Endothelial cell of umbilical vein (primary cell): ENCODE measurements around the gene ZNF326. TPM values are rescaled to one million over a fixed set of nuclear protein-coding genes. Genes with fewer than 3 reads are reported as not detected.

ENCODE experiments used
- BruUV-seq: library from RNA; stranded (reverse); fragments of 400-500 nt; replicated peaks from 2 replicates; lab custom pipeline; 2021; lab: Mats Ljungman, UMichigan
- CTCF ChIA-PET: fragments of 300-600, 350-600 bp; sonication (Branson Sonifier 250); formaldehyde crosslinking; loops from one replicate; lab custom pipeline; 2021; ENCODE audit warnings: antibody characterized with exemption, inconsistent platforms; lab: Charles Lee
- POLR2A ChIA-PET: fragments of 300-600, 350-600 bp; sonication (Branson Sonifier 250); formaldehyde crosslinking; loops from one replicate; lab custom pipeline; 2021; ENCODE audit warnings: antibody characterized with exemption, inconsistent platforms; lab: Charles Lee
- DNase-seq: peaks from one replicate; pipeline ENCODE4 v3.0.0-alpha.2; 2011; ENCODE audit warnings: low read depth, low spot score
- FAIRE-seq: peaks from 2 replicates; lab custom pipeline; 2011; peaks lifted over from hg19 to GRCh38; lab: Jason Lieb, UNC
- H2AFZ ChIP-seq: 2 replicates; pipeline ENCODE4 v1.6.0; 2012; ENCODE audit warnings: low read depth, low read length, control low read depth, inconsistent platforms
- H3K27ac ChIP-seq: 2 replicates; pipeline ENCODE4 v1.5.1; 2011; ENCODE audit warnings: low read depth, mild to moderate bottlenecking, control low read depth, low read length, moderate library complexity; ENCODE audit not compliant: insufficient read depth
- H3K27me3 ChIP-seq, 2 experiments: 2 replicates each; pipeline versions ENCODE4 v1.6.0 to v1.6.1; 2011; ENCODE audit warnings: low read length in 2 of 2, mixed read lengths in 1 of 2; ENCODE audit not compliant: control insufficient read depth in 2 of 2, insufficient read depth in 2 of 2
- H3K36me3 ChIP-seq, 2 experiments: 2 replicates in 1 of 2; 3 replicates in 1 of 2; pipeline ENCODE4 v1.5.1; 2011; ENCODE audit warnings: low read length in 2 of 2, mild to moderate bottlenecking in 1 of 2, moderate library complexity in 1 of 2; ENCODE audit not compliant: control insufficient read depth in 2 of 2, insufficient read depth in 2 of 2; ENCODE audit errors: extremely low read depth in 1 of 2
- H3K4me1 ChIP-seq: 3 replicates; pipeline ENCODE4 v1.5.1; 2011; ENCODE audit warnings: mild to moderate bottlenecking, low read length; ENCODE audit not compliant: control insufficient read depth, insufficient read depth; ENCODE audit errors: extremely low read depth
- H3K4me2 ChIP-seq: 2 replicates; pipeline ENCODE4 v1.6.1; 2011; ENCODE audit warnings: low read length, control low read depth, mixed read lengths; ENCODE audit not compliant: insufficient read depth
- H3K4me3 ChIP-seq, 3 experiments: fragments of 200-600 bp in 1 of 3; sonication (generic), shearing (Covaris generic) in 1 of 3; replicated peaks in 1 of 3; 2 replicates each; pipeline ENCODE4 v1.5.1; 2011 to 2016; ENCODE audit warnings: control low read depth in 3 of 3, low read length in 3 of 3, mild to moderate bottlenecking in 2 of 3, inconsistent platforms in 1 of 3, low read depth in 1 of 3, moderate library complexity in 1 of 3; ENCODE audit not compliant: insufficient read depth in 1 of 3
- H3K79me2 ChIP-seq: 2 replicates; pipeline ENCODE4 v1.6.0; 2012; ENCODE audit warnings: low read length, inconsistent platforms; ENCODE audit not compliant: control insufficient read depth, insufficient read depth
- H3K9ac ChIP-seq: replicated peaks from 2 replicates; pipeline ENCODE3; 2011; ENCODE audit warnings: low read length, control low read depth; ENCODE audit not compliant: insufficient read depth; ENCODE audit errors: extremely low read depth
- H3K9me1 ChIP-seq: replicated peaks from 3 replicates; pipeline ENCODE4 v1.6.0; 2011; ENCODE audit warnings: mild to moderate bottlenecking, low read length; ENCODE audit not compliant: control insufficient read depth, insufficient read depth; ENCODE audit errors: extremely low read depth
- H3K9me3 ChIP-seq: replicated peaks from 2 replicates; pipeline ENCODE4 v1.5.1; 2012; ENCODE audit warnings: low read length, inconsistent platforms; ENCODE audit not compliant: control insufficient read depth, insufficient read depth
- H4K20me1 ChIP-seq: replicated peaks from 2 replicates; pipeline ENCODE3; 2011; ENCODE audit warnings: mild to moderate bottlenecking, low read length; ENCODE audit not compliant: control insufficient read depth, insufficient read depth; ENCODE audit errors: extremely low read depth
- EZH2 ChIP-seq: IDR thresholded peaks from 2 replicates; pipeline ENCODE4 v1.6.1; 2012; ENCODE audit warnings: borderline replicate concordance, low read depth, mild to moderate bottlenecking, moderate library complexity, low read length, inconsistent platforms; ENCODE audit not compliant: severe bottlenecking
- FOS ChIP-seq: IDR thresholded peaks from 2 replicates; pipeline ENCODE4 v1.6.1; 2011; ENCODE audit warnings: mild to moderate bottlenecking, low read length, moderate library complexity, borderline replicate concordance; ENCODE audit not compliant: insufficient read depth
- GATA2 ChIP-seq: IDR thresholded peaks from 2 replicates; pipeline ENCODE4 v1.7.0; 2011; ENCODE audit warnings: low read depth, mild to moderate bottlenecking, moderate library complexity, mixed read lengths, low read length; ENCODE audit not compliant: insufficient read length, insufficient read depth
- JUN ChIP-seq: IDR thresholded peaks from 2 replicates; pipeline ENCODE4 v1.6.1; 2011; ENCODE audit warnings: borderline replicate concordance, low read depth; ENCODE audit not compliant: insufficient read length, insufficient read depth
- MYC ChIP-seq: IDR thresholded peaks from one replicate; pipeline ENCODE4 v1.6.1; 2011; ENCODE audit warnings: mild to moderate bottlenecking, low read depth, low read length
- POLR2A ChIP-seq: IDR thresholded peaks from 2 replicates; pipeline ENCODE4 v1.6.1; 2012; ENCODE audit warnings: low read depth, mild to moderate bottlenecking, control low read depth, low read length
- POLR2AphosphoS5 ChIP-seq: IDR thresholded peaks from 2 replicates; pipeline ENCODE4 v1.6.1; 2012; ENCODE audit warnings: low read depth, mild to moderate bottlenecking, control low read depth, low read length, moderate library complexity; ENCODE audit not compliant: insufficient read depth
- dilution Hi-C: fragments of 300-500 bp; cut with MboI; formaldehyde crosslinking; loops from one replicate; pipeline ENCODE4 v1.15.0; 2019; ENCODE audit warnings: low sequenced_read_pairs; ENCODE audit not compliant: extremely low pct_ligation_motif_present
- intact Hi-C: fragments of 100-400 bp; cut with micrococcal nuclease; formaldehyde crosslinking; loops from one replicate; pipeline ENCODE4 v1.10.0; 2022
- polyA plus RNA-seq, 4 experiments: library from polyadenylated mRNA; depleted of rRNA in 3 of 4; stranded (reverse) in 3 of 4; unstranded in 1 of 4; fragments of >200 nt; gene quantifications; 2 replicates each; pipeline versions ENCODE4 v1.2.1 to v1.2.3, GENCODE V29; 2011 to 2012; ENCODE audit warnings: missing spikeins in 1 of 4
- total RNA-seq: library from RNA; stranded (reverse); gene quantifications from 2 replicates; pipeline ENCODE4 v1.2.3, GENCODE V29; 2021
- TF ChIP-seq, protein P1 (sequence below), 2 donors: IDR thresholded peaks; 1 replicate in 1 of 2; 2 replicates in 1 of 2; pipeline ENCODE4 v1.5.1; 2011; ENCODE audit warnings: low read length in 2 of 2, mild to moderate bottlenecking in 2 of 2, moderate library complexity in 2 of 2, control low read depth in 1 of 2, inconsistent platforms in 1 of 2, low read depth in 1 of 2; ENCODE audit not compliant: insufficient read depth in 1 of 2; ENCODE audit errors: extremely low read depth in 1 of 2
- TF ChIP-seq, protein P2 (sequence below): IDR thresholded peaks from 2 replicates; pipeline ENCODE4 v1.6.1; 2011; ENCODE audit not compliant: insufficient read depth, insufficient read length

Gene ZNF326
- total and polyA plus RNA-seq, 2 donors (not counting 3 experiments of a cell fraction or from before 2014, with no cell fraction given) = 13.1 to 29.9 TPM

DNA sequence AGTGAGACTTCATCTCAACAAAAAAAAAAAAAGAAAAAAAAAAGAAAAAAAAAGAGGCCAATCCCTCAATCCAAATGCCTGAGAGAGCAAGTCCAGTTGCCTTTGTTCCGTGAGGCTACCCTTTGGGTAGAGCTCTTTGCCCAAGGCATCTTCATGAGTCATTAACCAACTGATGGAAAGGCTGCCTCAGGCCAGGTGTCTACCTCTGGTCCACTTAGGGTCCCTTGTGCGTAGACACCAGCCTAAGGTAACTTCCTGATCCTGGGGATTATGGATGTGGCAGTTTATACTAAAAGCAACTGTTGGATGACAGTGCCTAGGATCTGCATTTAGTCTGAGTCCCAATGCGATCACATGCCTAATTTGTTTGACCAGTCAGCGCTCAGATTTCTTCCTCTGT lies 20.7 kb upstream of the ZNF326 start:
- CTCF ChIA-PET = interaction anchor here (2.4 kb wide), 1 partner anchor 131 kb away, joined by 11 read pairs; no protein-coding TSS in a partner anchor
- no peak for FAIRE-seq
- H3K36me3 ChIP-seq = no peaks in the 10 kb centered on the region
- no TSS peak for BruUV-seq
- no peak for DNase-seq
- no peak overlapping the region for H2AFZ ChIP-seq
- no peaks in the 10 kb centered on the region for H3K9me3 ChIP-seq
- no peaks in the 10 kb centered on the region for H3K27me3 ChIP-seq
- H4K20me1 ChIP-seq = no peaks in the 10 kb centered on the region
- TF ChIP-seq GATA2 (no peak), POLR2AphosphoS5 (no peak), POLR2A (no peak), FOS (no peak), MYC (no peak), EZH2 (no peak), JUN (no peak)
- TF ChIP-seq, protein P1, sequence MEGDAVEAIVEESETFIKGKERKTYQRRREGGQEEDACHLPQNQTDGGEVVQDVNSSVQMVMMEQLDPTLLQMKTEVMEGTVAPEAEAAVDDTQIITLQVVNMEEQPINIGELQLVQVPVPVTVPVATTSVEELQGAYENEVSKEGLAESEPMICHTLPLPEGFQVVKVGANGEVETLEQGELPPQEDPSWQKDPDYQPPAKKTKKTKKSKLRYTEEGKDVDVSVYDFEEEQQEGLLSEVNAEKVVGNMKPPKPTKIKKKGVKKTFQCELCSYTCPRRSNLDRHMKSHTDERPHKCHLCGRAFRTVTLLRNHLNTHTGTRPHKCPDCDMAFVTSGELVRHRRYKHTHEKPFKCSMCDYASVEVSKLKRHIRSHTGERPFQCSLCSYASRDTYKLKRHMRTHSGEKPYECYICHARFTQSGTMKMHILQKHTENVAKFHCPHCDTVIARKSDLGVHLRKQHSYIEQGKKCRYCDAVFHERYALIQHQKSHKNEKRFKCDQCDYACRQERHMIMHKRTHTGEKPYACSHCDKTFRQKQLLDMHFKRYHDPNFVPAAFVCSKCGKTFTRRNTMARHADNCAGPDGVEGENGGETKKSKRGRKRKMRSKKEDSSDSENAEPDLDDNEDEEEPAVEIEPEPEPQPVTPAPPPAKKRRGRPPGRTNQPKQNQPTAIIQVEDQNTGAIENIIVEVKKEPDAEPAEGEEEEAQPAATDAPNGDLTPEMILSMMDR (IDR thresholded peaks at IDR 0.05; ENCODE audit: extremely low read depth in 1 of 2, insufficient read depth in 1 of 2, low read depth in 1 of 2, low read length in 2 of 2) = no peak
- TF ChIP-seq, protein P2, sequence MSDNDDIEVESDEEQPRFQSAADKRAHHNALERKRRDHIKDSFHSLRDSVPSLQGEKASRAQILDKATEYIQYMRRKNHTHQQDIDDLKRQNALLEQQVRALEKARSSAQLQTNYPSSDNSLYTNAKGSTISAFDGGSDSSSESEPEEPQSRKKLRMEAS = no peak
- peaks cover 19% of the 10 kb centered on the region for H3K4me1 ChIP-seq
- dilution Hi-C loops (no loop called here), intact Hi-C loops (no loop called here)
- H3K4me2 ChIP-seq = no peak overlapping the region
- POLR2A ChIA-PET = no interaction called here
- no peaks in the 10 kb centered on the region for H3K79me2 ChIP-seq
- H3K4me3 ChIP-seq = no peak overlapping the region
- H3K9me1 ChIP-seq = peaks cover 4% of the 10 kb centered on the region
- no peak overlapping the region for H3K27ac ChIP-seq
- H3K9ac ChIP-seq = no peak overlapping the region
